H9 (cell line): ENCODE data around the gene SLC25A18. TPM values are rescaled to one million over a fixed set of nuclear protein-coding genes. Genes with fewer than 3 reads are reported as not detected.
A peak's percentile ranks its signal among the peaks of the same experiment; 100 is the strongest.

ENCODE experiments used
- DNase-seq: peaks from one replicate; pipeline ENCODE4 v3.0.0-alpha.2; 2017
- H2AFZ ChIP-seq: one replicate; pipeline ENCODE4 v1.6.1; 2013; ENCODE audit warnings: mild to moderate bottlenecking, low read length, control low read depth, moderate library complexity
- H2AK5ac ChIP-seq: 2 replicates; pipeline ENCODE4 v1.6.1; 2013; ENCODE audit warnings: low read length, control low read depth, mixed read lengths; ENCODE audit not compliant: insufficient read length
- H2BK120ac ChIP-seq: one replicate; pipeline ENCODE4 v1.6.1; 2013; ENCODE audit warnings: low read depth, mild to moderate bottlenecking, low read length, control low read depth, inconsistent platforms; ENCODE audit not compliant: poor library complexity, severe bottlenecking
- H2BK12ac ChIP-seq: 2 replicates; pipeline ENCODE4 v1.6.1; 2013; ENCODE audit warnings: low read length, control low read depth, mixed read lengths, low read depth; ENCODE audit not compliant: insufficient read length
- H2BK15ac ChIP-seq: 2 replicates; pipeline ENCODE4 v1.6.1; 2013; ENCODE audit warnings: low read depth, low read length, control low read depth
- H2BK20ac ChIP-seq: one replicate; pipeline ENCODE4 v1.6.1; 2013; ENCODE audit warnings: low read depth, mild to moderate bottlenecking, low read length, control low read depth, inconsistent platforms; ENCODE audit not compliant: poor library complexity, severe bottlenecking
- H2BK5ac ChIP-seq: 2 replicates; pipeline ENCODE4 v1.6.1; 2013; ENCODE audit warnings: low read length, control low read depth, mixed read lengths; ENCODE audit not compliant: insufficient read length
- H3K14ac ChIP-seq: 2 replicates; pipeline ENCODE4 v1.6.1; 2013; ENCODE audit warnings: low read length, control low read depth; ENCODE audit not compliant: insufficient read depth
- H3K18ac ChIP-seq: 2 replicates; pipeline ENCODE4 v1.6.1; 2013; ENCODE audit warnings: low read depth, mild to moderate bottlenecking, mixed read lengths, low read length, control low read depth; ENCODE audit not compliant: insufficient read length
- H3K23ac ChIP-seq: 2 replicates; pipeline ENCODE4 v1.6.1; 2013; ENCODE audit warnings: low read length, control low read depth, mixed read lengths, low read depth; ENCODE audit not compliant: insufficient read length
- H3K23me2 ChIP-seq: 2 replicates; pipeline ENCODE4 v1.6.1; 2013; ENCODE audit warnings: low read depth, mild to moderate bottlenecking, mixed read lengths, low read length, control low read depth; ENCODE audit not compliant: insufficient read length, poor library complexity, severe bottlenecking
- H3K27ac ChIP-seq: 2 replicates; pipeline ENCODE4 v1.5.1; 2013; ENCODE audit warnings: low read length, control low read depth, mixed read lengths, low read depth; ENCODE audit not compliant: insufficient read length
- H3K27me3 ChIP-seq: 2 replicates; pipeline ENCODE4 v1.6.1; 2013; ENCODE audit warnings: low read length, control low read depth, inconsistent platforms; ENCODE audit not compliant: insufficient read depth
- H3K4ac ChIP-seq: 2 replicates; pipeline ENCODE4 v1.6.1; 2013; ENCODE audit warnings: low read depth, mild to moderate bottlenecking, control low read depth, inconsistent platforms, low read length, moderate library complexity
- H3K4me1 ChIP-seq: 2 replicates; pipeline ENCODE4 v1.6.1; 2013; ENCODE audit warnings: low read length, control low read depth, inconsistent platforms; ENCODE audit not compliant: insufficient read depth
- H3K4me2 ChIP-seq: 2 replicates; pipeline ENCODE4 v1.6.1; 2013; ENCODE audit warnings: low read length, control low read depth, mixed read lengths; ENCODE audit not compliant: insufficient read length, insufficient read depth
- H3K56ac ChIP-seq: 2 replicates; pipeline ENCODE4 v1.6.1; 2013; ENCODE audit warnings: low read depth, mild to moderate bottlenecking, mixed read lengths, low read length, control low read depth; ENCODE audit not compliant: insufficient read length
- H3K79me1 ChIP-seq: 2 replicates; pipeline ENCODE4 v1.6.1; 2013; ENCODE audit warnings: low read depth, mild to moderate bottlenecking, moderate library complexity, low read length, control low read depth, inconsistent platforms; ENCODE audit not compliant: insufficient read depth, poor library complexity, severe bottlenecking
- H3K79me2 ChIP-seq: 2 replicates; pipeline ENCODE4 v1.6.1; 2013; ENCODE audit warnings: low read length, control low read depth, inconsistent platforms; ENCODE audit not compliant: insufficient read depth
- H3K9ac ChIP-seq: 2 replicates; pipeline ENCODE4 v1.6.1; 2013; ENCODE audit warnings: low read length, control low read depth, mixed read lengths; ENCODE audit not compliant: insufficient read length; ENCODE audit errors: extremely low read depth
- H3K9me3 ChIP-seq: one replicate; pipeline ENCODE4 v1.6.1; 2013; ENCODE audit warnings: low read depth, low read length, inconsistent platforms; ENCODE audit not compliant: control insufficient read depth
- H3T11ph ChIP-seq: one replicate; pipeline ENCODE4 v1.6.1; 2013; ENCODE audit warnings: mild to moderate bottlenecking, low read length, control low read depth, inconsistent platforms
- H4K20me1 ChIP-seq: one replicate; pipeline ENCODE4 v1.6.1; 2013; ENCODE audit not compliant: control insufficient read depth, insufficient read length, insufficient read depth
- H4K5ac ChIP-seq: 2 replicates; pipeline ENCODE4 v1.6.1; 2013; ENCODE audit warnings: low read depth, mild to moderate bottlenecking, mixed read lengths, low read length, control low read depth; ENCODE audit not compliant: insufficient read length
- H4K8ac ChIP-seq: replicated peaks from 2 replicates; pipeline ENCODE4 v1.6.1; 2013; ENCODE audit warnings: low read length, control low read depth, mixed read lengths, low read depth; ENCODE audit not compliant: insufficient read length
- H4K91ac ChIP-seq: 2 replicates; pipeline ENCODE4 v1.6.1; 2013; ENCODE audit warnings: low read depth, mild to moderate bottlenecking, moderate library complexity, mixed read lengths, low read length, control low read depth; ENCODE audit not compliant: insufficient read length
- H3K27ac Mint-ChIP-seq, 3 experiments: 2 replicates in 2 of 3; 3 replicates in 1 of 3; pipeline ENCODE4 v1.8.0; 2020 to 2021; ENCODE audit warnings: mixed read lengths in 3 of 3, mild to moderate bottlenecking in 1 of 3, moderate library complexity in 1 of 3
- H3K27me3 Mint-ChIP-seq: 2 replicates; pipeline ENCODE4 v1.8.0; 2021; ENCODE audit warnings: low read depth, mild to moderate bottlenecking, moderate library complexity, mixed read lengths
- H3K36me3 Mint-ChIP-seq, 3 experiments: 2 replicates in 2 of 3; 3 replicates in 1 of 3; pipeline ENCODE4 v1.8.0; 2020 to 2021; ENCODE audit warnings: low read depth in 3 of 3, mixed read lengths in 3 of 3; ENCODE audit not compliant: insufficient read depth in 1 of 3
- H3K4me1 Mint-ChIP-seq, 2 experiments: 2 replicates each; pipeline ENCODE4 v1.8.0; 2020; ENCODE audit warnings: mixed read lengths in 2 of 2
- H3K4me3 Mint-ChIP-seq, 2 experiments: 2 replicates in 1 of 2; 3 replicates in 1 of 2; pipeline ENCODE4 v1.8.0; 2020 to 2021; ENCODE audit warnings: mild to moderate bottlenecking in 2 of 2, mixed read lengths in 2 of 2, moderate library complexity in 1 of 2
- H3K9me3 Mint-ChIP-seq, 2 experiments: 2 replicates in 1 of 2; 3 replicates in 1 of 2; pipeline ENCODE4 v1.8.0; 2020; ENCODE audit warnings: mild to moderate bottlenecking in 2 of 2, mixed read lengths in 2 of 2, moderate library complexity in 1 of 2
- CTCF ChIP-seq: fragments of 200-600 bp; sonication (generic); conservative IDR thresholded peaks from 3 replicates; pipeline ENCODE4 v1.8.0; 2021; ENCODE audit warnings: antibody characterized with exemption, mild to moderate bottlenecking
- WGBS: extraction: QIAGEN DNeasy Blood & Tissue Kit; methylation state at CpG from one replicate; pipeline ENCODE4 v1.1.7; 2013; ENCODE audit warnings: missing lambda C conversion rate, low lambda C conversion rate, mixed read lengths; ENCODE audit not compliant: insufficient read length; ENCODE audit errors: extremely low coverage; 5-methylcytosine and 5-hydroxymethylcytosine counted together
- total RNA-seq: library from RNA; stranded (reverse); gene quantifications from 2 replicates; pipeline ENCODE4 v1.2.1, GENCODE V29; 2021

The SLC25A18 gene
- total RNA-seq, 1 experiment from 2014 or later = 2.3 TPM

- Histone ChIP-seq H2BK12ac (no peak overlapping the region), H2BK120ac (no peak overlapping the region), H3K79me2 (no peaks in the 10 kb centered on the region), H3K14ac (no peak overlapping the region), H3K23ac (no peak overlapping the region), H4K91ac (peak overlapping the region; percentile 61), H4K20me1 (no peaks in the 10 kb centered on the region), H4K5ac (no peak overlapping the region), H4K8ac (no peak overlapping the region), H3K79me1 (no peaks in the 10 kb centered on the region), H3T11ph (no peak overlapping the region), H2BK15ac (no peak overlapping the region), H3K9me3 (no peaks in the 10 kb centered on the region), H3K18ac (no peak overlapping the region), H3K56ac (no peak overlapping the region), H3K4ac (no peak overlapping the region), H2AK5ac (no peak overlapping the region), H3K27ac (no peak overlapping the region), H3K23me2 (no peaks in the 10 kb centered on the region), H2BK5ac (no peak overlapping the region), H2AFZ (no peak overlapping the region), H2BK20ac (no peak overlapping the region), H3K4me1 (no peaks in the 10 kb centered on the region), H3K4me2 (no peak overlapping the region), H3K9ac (no peak overlapping the region), H3K27me3 (no peaks in the 10 kb centered on the region)
- Mint-ChIP-seq H3K27ac (no peak overlapping the region; a peak in 1 of 7 replicates), H3K27me3 (no peaks in the 10 kb centered on the region; the same call in 1 of the 2 replicates), H3K36me3 (peaks cover 0 to 2% (median 0%) of the 10 kb centered on the region in 3 experiments; a peak in 1 of 7 replicates), H3K9me3 (no peaks in the 10 kb centered on the region), H3K4me3 (no peak overlapping the region; a peak in 1 of 5 replicates), H3K4me1 (peaks cover 10% of the 10 kb centered on the region in 2 experiments)
- WGBS = no CpG with 5 or more reads among the region's 21 CpGs
- no peak for DNase-seq
- TF ChIP-seq CTCF = no peak
These were observed 17.8 kb downstream of the SLC25A18 start for GRCh38 chr22:17581056-17581455.
